ENCODE measurements around the gene EHBP1. TPM values are rescaled to one million over a fixed set of nuclear protein-coding genes. Genes with fewer than 3 reads are reported as not detected.

EHBP1 gene
- total and polyA plus RNA-seq, 2 experiments from 2014 or later, result 27.2 to 47.9 TPM

DNA sequence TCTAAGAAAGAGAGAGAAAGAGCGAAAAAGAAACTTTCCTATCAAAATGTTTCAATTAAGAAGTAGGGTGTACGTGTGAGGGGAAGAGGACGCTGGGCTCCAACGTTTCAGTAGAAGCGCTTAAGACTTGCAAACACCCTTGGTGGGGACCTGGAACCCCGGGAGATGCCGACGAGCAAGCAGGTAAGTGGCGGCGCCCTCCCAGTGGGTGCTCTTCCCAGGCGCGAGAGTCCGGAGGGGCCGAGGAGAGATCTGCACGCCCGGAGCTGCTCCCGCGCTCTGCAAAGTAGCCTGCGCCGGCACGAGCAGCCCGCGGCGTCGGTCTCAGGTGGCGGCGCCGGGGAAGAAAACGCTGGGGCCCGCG lies 344.4 kb downstream of the EHBP1 start (continued):
- TF ChIP-seq, protein P1, sequence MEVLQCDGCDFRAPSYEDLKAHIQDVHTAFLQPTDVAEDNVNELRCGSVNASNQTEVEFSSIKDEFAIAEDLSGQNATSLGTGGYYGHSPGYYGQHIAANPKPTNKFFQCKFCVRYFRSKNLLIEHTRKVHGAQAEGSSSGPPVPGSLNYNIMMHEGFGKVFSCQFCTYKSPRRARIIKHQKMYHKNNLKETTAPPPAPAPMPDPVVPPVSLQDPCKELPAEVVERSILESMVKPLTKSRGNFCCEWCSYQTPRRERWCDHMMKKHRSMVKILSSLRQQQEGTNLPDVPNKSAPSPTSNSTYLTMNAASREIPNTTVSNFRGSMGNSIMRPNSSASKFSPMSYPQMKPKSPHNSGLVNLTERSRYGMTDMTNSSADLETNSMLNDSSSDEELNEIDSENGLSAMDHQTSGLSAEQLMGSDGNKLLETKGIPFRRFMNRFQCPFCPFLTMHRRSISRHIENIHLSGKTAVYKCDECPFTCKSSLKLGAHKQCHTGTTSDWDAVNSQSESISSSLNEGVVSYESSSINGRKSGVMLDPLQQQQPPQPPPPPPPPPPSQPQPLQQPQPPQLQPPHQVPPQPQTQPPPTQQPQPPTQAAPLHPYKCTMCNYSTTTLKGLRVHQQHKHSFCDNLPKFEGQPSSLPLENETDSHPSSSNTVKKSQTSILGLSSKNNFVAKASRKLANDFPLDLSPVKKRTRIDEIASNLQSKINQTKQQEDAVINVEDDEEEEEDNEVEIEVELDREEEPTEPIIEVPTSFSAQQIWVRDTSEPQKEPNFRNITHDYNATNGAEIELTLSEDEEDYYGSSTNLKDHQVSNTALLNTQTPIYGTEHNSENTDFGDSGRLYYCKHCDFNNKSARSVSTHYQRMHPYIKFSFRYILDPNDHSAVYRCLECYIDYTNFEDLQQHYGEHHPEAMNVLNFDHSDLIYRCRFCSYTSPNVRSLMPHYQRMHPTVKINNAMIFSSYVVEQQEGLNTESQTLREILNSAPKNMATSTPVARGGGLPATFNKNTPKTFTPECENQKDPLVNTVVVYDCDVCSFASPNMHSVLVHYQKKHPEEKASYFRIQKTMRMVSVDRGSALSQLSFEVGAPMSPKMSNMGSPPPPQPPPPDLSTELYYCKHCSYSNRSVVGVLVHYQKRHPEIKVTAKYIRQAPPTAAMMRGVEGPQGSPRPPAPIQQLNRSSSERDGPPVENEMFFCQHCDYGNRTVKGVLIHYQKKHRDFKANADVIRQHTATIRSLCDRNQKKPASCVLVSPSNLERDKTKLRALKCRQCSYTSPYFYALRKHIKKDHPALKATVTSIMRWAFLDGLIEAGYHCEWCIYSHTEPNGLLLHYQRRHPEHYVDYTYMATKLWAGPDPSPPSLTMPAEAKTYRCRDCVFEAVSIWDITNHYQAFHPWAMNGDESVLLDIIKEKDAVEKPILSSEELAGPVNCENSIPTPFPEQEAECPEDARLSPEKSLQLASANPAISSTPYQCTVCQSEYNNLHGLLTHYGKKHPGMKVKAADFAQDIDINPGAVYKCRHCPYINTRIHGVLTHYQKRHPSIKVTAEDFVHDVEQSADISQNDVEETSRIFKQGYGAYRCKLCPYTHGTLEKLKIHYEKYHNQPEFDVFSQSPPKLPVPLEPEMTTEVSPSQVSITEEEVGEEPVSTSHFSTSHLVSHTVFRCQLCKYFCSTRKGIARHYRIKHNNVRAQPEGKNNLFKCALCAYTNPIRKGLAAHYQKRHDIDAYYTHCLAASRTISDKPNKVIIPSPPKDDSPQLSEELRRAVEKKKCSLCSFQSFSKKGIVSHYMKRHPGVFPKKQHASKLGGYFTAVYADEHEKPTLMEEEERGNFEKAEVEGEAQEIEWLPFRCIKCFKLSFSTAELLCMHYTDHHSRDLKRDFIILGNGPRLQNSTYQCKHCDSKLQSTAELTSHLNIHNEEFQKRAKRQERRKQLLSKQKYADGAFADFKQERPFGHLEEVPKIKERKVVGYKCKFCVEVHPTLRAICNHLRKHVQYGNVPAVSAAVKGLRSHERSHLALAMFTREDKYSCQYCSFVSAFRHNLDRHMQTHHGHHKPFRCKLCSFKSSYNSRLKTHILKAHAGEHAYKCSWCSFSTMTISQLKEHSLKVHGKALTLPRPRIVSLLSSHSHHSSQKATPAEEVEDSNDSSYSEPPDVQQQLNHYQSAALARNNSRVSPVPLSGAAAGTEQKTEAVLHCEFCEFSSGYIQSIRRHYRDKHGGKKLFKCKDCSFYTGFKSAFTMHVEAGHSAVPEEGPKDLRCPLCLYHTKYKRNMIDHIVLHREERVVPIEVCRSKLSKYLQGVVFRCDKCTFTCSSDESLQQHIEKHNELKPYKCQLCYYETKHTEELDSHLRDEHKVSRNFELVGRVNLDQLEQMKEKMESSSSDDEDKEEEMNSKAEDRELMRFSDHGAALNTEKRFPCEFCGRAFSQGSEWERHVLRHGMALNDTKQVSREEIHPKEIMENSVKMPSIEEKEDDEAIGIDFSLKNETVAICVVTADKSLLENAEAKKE (CRISPR knock-in tag; IDR thresholded peaks at IDR 0.05), result no peak
- no peak for TF ChIP-seq ZNF114 (CRISPR knock-in tag; IDR thresholded peaks at IDR 0.05)
- TF ChIP-seq EZH2 (IDR thresholded peaks at IDR 0.05; ENCODE audit: low read depth, unreplicated experiment), result no peak
- TF ChIP-seq CREB1 (CRISPR knock-in tag; IDR thresholded peaks at IDR 0.05; ENCODE audit: low read depth), result no peak
- TF ChIP-seq EZH2phosphoT487 (IDR thresholded peaks at IDR 0.05; ENCODE audit: unreplicated experiment), result no peak
- TF ChIP-seq ZNF331 (CRISPR knock-in tag; IDR thresholded peaks at IDR 0.05; ENCODE audit: low read depth), result no peak

DNA sequence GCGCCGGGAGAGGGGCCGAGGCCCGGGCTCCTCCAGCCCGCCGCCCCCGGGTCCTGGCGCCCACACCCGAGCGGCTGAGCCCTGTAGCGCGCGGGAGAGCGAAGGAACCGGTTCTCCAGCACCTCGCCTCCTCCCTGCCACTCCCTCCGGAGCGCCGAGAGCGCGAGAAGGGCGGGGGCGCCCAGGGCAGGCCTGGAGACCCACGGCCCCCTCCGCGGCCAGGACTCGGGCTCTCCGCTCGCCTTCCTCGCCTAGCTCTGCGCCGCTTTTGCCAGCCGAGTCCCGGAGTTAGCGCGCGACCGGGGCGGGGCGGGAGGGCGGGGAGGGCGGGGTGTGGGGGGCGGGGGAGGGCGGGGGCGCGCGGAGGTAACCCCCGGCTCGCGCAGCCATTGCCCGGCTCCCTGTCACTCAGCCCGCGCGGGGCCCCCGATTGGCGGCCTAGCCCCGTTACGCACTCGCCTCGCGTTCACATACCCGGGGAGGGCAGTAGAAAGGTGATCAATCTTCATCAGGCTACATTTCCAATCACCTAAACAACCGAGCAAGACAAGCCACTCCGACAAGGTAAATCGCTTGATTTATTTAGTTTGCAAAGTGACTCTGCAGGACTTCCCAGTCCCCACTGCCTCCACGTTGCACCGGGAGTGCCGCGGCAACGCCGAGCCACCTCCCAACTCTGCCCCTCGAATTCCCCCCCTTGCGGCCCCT lies 345.0 kb downstream of the EHBP1 start, which contains the start of gene OTX1:
TSS of gene OTX1 (plus strand) at position 497 of the 708 bp plus-strand sequence. CDS start 2,161 bp downstream, outside the sequence.
- Histone ChIP-seq H3K36me3 (ENCODE audit: insufficient read depth) (no peaks in the 10 kb centered on the region), H2AFZ (peak within 1 kb of the TSS; percentile 100), H3K27ac (ENCODE audit: low read depth) (no peak within 1 kb of the TSS), H3K27me3 (ENCODE audit: insufficient read depth) (peaks cover 95% of the 10 kb centered on the region), H3K9me2 (ENCODE audit: insufficient read depth) (no peaks in the 10 kb centered on the region), H3K4me3 (peak within 1 kb of the TSS; percentile 89), H3K4me2 (peak within 1 kb of the TSS; percentile 96), H3K4me1 (ENCODE audit: insufficient read depth) (peaks cover 64% of the 10 kb centered on the region), H3F3A (replicated peaks; ENCODE audit: low read depth) (peaks cover 28% of the 10 kb centered on the region), H3K79me2 (replicated peaks; ENCODE audit: insufficient read depth) (no peaks in the 10 kb centered on the region), H4K20me1 (replicated peaks; ENCODE audit: insufficient read depth) (peaks cover 17% of the 10 kb centered on the region)
- Mint-ChIP-seq H3K27ac (no peak within 1 kb of the TSS), H3K4me1 (peaks cover 59% of the 10 kb centered on the region), H3K9me3 (peaks cover 5% of the 10 kb centered on the region; the same call in 2 of the 3 replicates), H3K36me3 (ENCODE audit: low read depth) (peaks cover 7% of the 10 kb centered on the region; the same call in 2 of the 3 replicates), H3K4me3 (peak within 1 kb of the TSS; percentile 82), H3K27me3 (ENCODE audit: insufficient read depth, low read depth, poor library complexity) (peaks cover 95% of the 10 kb centered on the region)
- ATAC-seq (peak; percentile 21), DNase-seq (ENCODE audit: low spot score) (peak; percentile 90)
- TF ChIP-seq CREB1 (CRISPR knock-in tag; IDR thresholded peaks at IDR 0.05; ENCODE audit: low read depth), result peak; percentile 83
- TF ChIP-seq POLR2AphosphoS5 (IDR thresholded peaks at IDR 0.05; ENCODE audit: low read depth), result no peak; the same call in 1 of the 2 replicates
- TF ChIP-seq, protein P2, sequence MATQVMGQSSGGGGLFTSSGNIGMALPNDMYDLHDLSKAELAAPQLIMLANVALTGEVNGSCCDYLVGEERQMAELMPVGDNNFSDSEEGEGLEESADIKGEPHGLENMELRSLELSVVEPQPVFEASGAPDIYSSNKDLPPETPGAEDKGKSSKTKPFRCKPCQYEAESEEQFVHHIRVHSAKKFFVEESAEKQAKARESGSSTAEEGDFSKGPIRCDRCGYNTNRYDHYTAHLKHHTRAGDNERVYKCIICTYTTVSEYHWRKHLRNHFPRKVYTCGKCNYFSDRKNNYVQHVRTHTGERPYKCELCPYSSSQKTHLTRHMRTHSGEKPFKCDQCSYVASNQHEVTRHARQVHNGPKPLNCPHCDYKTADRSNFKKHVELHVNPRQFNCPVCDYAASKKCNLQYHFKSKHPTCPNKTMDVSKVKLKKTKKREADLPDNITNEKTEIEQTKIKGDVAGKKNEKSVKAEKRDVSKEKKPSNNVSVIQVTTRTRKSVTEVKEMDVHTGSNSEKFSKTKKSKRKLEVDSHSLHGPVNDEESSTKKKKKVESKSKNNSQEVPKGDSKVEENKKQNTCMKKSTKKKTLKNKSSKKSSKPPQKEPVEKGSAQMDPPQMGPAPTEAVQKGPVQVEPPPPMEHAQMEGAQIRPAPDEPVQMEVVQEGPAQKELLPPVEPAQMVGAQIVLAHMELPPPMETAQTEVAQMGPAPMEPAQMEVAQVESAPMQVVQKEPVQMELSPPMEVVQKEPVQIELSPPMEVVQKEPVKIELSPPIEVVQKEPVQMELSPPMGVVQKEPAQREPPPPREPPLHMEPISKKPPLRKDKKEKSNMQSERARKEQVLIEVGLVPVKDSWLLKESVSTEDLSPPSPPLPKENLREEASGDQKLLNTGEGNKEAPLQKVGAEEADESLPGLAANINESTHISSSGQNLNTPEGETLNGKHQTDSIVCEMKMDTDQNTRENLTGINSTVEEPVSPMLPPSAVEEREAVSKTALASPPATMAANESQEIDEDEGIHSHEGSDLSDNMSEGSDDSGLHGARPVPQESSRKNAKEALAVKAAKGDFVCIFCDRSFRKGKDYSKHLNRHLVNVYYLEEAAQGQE (IDR thresholded peaks at IDR 0.05; ENCODE audit: unreplicated experiment), result no peak
- no peak for TF ChIP-seq ZNF331 (CRISPR knock-in tag; IDR thresholded peaks at IDR 0.05; ENCODE audit: low read depth)
- TF ChIP-seq STAT1 (IDR thresholded peaks at IDR 0.05; ENCODE audit: unreplicated experiment), result no peak
- no peak for TF ChIP-seq EZH2 (IDR thresholded peaks at IDR 0.05; ENCODE audit: low read depth, unreplicated experiment)
- TF ChIP-seq, protein P3, sequence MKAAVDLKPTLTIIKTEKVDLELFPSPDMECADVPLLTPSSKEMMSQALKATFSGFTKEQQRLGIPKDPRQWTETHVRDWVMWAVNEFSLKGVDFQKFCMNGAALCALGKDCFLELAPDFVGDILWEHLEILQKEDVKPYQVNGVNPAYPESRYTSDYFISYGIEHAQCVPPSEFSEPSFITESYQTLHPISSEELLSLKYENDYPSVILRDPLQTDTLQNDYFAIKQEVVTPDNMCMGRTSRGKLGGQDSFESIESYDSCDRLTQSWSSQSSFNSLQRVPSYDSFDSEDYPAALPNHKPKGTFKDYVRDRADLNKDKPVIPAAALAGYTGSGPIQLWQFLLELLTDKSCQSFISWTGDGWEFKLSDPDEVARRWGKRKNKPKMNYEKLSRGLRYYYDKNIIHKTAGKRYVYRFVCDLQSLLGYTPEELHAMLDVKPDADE (IDR thresholded peaks at IDR 0.05), result no peak
- TF ChIP-seq JUNB (IDR thresholded peaks at IDR 0.05; ENCODE audit: unreplicated experiment), result no peak

Data from GM23338 (cell line).